WI38 (cell line): ENCODE results near the gene FNDC3A.
"Not testable (repeated sequence)": the region's sequence is repeated elsewhere in the genome, so short reads cannot be mapped to it uniquely, and the experiment has no call there.

ENCODE experiments used
- H3K4me3 ChIP-seq: 2 replicates; pipeline ENCODE4 v1.5.1; 2011; ENCODE audit warnings: low read depth, mild to moderate bottlenecking, control low read depth, low read length
- TF ChIP-seq, protein P1 (sequence below): IDR thresholded peaks from 2 replicates; pipeline ENCODE4 v1.5.1; 2012; ENCODE audit warnings: low read depth, mild to moderate bottlenecking, control low read depth, low read length

Gene FNDC3A

DNA sequence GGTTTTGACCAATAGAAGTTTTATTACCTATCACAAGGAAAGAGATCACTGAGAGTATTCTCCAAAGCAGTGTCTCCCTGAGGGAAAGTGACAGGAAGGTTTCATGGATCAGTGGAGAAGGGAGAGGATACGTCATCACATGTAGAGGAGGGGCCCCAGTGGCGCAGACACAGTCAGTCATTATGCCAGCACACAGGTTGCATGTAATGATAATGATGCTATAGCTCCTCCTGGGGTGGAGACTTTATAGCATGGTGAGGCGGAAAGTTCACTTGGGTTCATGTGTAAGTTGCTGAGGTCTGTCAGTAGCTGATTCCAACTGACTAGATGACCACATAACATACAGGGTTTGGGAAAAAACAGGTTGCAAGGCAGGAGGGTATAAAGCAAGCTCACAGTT is 88.8 kb downstream of the FNDC3A start:
- TF ChIP-seq, protein P1, sequence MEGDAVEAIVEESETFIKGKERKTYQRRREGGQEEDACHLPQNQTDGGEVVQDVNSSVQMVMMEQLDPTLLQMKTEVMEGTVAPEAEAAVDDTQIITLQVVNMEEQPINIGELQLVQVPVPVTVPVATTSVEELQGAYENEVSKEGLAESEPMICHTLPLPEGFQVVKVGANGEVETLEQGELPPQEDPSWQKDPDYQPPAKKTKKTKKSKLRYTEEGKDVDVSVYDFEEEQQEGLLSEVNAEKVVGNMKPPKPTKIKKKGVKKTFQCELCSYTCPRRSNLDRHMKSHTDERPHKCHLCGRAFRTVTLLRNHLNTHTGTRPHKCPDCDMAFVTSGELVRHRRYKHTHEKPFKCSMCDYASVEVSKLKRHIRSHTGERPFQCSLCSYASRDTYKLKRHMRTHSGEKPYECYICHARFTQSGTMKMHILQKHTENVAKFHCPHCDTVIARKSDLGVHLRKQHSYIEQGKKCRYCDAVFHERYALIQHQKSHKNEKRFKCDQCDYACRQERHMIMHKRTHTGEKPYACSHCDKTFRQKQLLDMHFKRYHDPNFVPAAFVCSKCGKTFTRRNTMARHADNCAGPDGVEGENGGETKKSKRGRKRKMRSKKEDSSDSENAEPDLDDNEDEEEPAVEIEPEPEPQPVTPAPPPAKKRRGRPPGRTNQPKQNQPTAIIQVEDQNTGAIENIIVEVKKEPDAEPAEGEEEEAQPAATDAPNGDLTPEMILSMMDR: no peak
- no peak overlapping the region for H3K4me3 ChIP-seq

DNA sequence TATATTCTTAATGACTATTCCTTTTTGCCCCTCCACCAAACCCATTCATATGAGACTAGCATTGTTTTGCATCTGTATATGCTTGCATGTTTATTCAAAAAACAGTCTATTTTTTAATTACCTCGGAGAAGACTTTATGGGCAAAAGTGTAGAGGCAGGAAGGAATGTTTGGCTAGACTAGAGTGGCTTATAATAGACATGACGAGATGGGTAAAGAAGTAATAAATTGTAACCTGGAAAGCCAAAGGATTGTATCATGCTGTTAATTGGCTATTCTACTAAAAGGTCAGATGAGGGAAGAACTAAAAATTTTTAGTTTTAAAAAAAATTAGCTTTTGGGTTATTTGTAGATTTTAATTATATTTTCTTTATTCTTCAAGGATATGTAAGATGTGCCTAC is 91.1 kb downstream of the FNDC3A start:
- H3K4me3 ChIP-seq: no peak overlapping the region
- TF ChIP-seq, protein P1: no peak

DNA sequence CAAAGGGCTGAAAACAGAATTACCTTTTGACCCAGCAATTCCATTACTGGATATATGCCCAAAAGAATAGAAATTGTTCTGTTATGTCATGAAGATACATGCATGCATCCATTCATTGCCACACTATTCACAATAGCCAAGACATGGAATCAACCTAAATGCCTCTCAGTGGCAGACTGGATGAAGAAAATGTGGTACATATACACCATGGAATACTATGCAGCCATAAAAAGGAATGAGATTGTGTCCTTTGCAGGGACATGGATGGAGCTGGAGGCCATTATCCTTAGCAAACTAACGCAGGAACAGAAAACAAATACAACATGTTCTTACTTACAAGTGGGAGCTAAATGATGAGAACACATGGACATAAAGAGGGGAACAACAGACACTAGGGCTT is 92.8 kb downstream of the FNDC3A start:
- not testable (repeated sequence) for H3K4me3 ChIP-seq

DNA sequence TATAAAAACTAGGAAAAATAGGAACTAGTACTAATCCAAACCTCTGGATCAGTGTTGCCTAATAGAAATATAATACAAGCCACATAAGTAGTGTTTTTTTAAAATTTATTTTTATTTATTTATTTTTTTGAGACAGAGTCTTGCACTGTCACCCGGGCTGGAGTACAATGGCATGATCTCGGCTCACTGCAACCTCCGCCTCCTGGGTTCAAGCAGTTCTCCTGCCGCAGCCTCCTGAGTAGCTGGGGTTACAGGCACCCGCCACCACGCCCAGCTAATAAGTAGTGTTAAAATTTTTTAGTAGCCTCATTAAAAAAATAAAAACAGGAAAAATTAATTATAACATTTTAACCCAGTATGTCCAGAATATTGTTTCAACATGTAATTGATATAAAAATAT is 94.3 kb downstream of the FNDC3A start:
- H3K4me3 ChIP-seq: not testable (repeated sequence)

DNA sequence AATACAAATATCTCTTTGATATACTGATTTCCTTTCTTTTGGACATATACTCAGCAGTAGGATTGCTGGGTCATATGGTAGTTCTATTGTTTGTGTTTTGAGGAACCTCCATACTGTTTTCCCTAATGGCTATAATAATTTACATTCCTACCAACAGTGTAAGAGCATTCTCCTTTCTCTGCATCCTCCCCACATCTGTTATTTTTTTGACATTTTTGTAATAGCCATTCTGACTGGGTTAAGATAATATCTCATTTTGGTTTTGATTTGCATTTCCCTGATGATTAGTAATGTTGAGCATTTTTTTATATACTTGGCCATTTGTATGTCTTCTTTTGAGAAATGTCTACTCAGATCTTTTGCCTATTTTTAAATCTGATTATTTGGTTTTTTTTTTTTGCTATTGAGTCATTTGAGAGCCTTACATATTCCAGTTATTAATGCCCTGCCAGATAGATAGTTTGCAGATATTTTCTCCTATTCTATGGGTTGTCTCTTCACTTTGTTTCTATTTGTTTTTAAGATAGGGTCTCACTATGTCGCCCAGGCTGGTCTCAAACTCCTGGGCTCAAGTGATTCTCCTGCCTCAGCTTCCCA is 95.7 kb downstream of the FNDC3A start:
- TF ChIP-seq, protein P1: no peak

DNA sequence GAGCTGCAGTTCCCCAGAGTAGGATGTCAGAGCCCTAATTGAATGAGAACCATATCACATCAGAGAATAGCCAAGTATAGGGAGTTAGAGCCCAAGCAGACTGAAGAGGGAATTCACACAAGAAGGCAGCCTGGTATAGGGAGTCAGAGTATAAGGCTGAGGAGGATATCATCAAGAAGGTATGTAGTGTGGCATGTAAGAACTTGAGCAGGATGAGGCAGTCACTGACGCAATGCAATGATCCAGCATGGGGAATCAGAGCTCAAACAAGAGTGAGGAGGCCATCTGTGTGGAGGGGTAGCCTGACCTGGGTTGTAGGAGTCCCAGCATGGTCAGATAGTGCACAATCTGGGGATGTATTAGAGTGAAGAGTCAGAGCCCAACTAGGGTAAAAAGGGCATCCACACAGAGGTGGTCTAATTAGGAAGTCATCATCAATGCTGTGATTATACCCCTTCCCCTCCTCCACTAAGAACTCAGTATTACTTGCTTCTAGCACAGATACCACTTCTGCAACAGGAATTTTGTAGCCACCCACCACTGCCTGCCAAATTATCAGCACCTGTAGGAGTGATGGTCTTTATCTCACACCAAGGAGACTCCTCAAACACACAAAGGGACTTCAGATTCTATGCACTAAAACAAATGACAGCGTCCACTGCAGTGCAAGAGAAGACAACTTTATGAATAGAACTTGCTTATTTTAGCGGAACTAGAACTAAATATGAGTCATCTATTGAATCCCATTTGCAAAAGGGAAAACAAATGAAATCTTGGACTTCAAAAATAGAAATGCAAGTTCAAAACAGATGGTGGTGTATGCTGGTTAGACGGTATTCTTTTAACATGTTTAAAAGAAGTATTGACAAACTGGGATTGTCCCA is 107.2 kb downstream of the FNDC3A start:
- TF ChIP-seq, protein P1: no peak
- H3K4me3 ChIP-seq: no peak overlapping the region

More for the DNA sequence above, 95.7 kb downstream of the FNDC3A start:
- no peak overlapping the region for H3K4me3 ChIP-seq

DNA sequence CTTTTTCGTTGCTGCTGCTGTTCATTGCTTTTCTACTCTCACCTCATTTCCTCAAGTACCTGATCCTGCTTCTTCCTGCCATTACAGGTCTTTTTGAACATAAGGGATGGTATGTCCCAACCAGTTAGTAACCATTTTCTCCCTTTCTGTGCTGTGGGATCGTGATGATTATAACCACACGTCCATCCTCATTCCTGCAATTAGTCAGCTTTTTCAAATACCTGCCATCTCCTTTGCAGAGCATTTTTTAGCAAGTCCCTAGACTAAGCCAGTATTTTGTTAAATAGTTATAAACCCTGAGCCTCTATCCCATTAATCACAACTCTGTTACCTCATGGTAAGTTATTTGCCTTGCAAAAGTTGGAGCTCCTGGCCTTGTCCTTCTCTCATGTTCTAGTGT is 109.2 kb downstream of the FNDC3A start:
- H3K4me3 ChIP-seq: no peak overlapping the region
- TF ChIP-seq, protein P1: no peak

DNA sequence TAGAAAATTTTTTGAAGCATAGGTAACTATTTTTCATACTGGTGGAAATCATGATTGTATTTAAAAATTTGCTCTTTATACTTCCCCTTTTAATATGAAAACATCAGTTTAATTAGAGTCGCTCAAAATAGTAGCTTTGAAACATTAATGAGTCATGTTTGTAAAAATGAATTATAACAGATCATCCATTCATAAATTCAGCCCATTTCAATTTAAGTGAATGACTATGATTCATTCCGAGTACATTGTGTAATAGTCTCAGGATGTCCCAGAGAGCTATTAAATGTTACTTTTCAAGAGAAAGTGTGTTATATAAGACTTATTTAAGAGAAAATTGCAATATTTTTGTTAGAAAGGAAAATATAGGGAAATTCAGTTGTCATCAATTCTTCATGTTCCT is 111.0 kb downstream of the FNDC3A start:
- H3K4me3 ChIP-seq: no peak overlapping the region
- TF ChIP-seq, protein P1: no peak
